Measurements from ENCODE around the gene HSPG2.

HSPG2 gene

DNA sequence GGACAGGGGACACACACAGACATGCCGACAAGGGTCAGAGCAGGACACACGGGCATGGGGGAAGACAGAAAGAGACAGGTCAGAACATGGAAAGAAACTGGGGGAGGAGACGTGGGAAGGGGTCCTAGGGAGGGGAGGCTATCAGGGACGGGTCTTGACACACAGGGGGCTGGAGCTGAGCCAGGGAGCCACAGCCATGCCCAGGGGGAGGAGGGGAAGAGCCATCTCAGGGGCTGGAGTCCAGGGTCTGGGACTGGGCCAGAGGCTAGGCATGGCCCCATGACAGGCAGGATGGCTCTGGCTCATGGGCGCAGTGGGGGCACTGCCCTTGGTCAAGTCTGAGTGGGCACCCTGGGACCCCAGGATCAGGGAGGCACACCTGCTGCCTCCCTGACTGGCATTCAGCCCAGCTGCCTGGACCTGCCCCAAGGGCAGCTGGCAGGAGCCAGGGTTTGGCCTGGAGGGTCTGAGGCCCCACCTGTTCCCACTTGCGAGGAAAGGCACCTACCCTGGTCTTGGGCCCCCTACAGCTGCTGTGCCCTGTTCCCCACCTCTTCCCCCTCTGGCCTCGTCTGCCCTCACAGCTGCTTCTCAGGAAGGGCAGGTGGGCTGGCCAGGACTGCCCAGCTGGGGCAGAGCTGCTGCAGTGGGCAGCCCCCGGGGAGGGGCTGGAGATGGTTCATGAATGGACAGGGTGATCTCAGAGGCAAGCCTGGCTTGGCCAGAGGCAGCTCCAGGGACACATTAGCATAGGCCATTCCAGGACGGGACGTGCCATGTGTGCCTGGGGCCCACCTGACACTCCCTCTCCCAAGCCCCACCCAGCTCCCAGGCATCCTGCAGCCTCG lies 42.9 kb downstream of the HSPG2 start:
- TF ChIP-seq, protein P1, sequence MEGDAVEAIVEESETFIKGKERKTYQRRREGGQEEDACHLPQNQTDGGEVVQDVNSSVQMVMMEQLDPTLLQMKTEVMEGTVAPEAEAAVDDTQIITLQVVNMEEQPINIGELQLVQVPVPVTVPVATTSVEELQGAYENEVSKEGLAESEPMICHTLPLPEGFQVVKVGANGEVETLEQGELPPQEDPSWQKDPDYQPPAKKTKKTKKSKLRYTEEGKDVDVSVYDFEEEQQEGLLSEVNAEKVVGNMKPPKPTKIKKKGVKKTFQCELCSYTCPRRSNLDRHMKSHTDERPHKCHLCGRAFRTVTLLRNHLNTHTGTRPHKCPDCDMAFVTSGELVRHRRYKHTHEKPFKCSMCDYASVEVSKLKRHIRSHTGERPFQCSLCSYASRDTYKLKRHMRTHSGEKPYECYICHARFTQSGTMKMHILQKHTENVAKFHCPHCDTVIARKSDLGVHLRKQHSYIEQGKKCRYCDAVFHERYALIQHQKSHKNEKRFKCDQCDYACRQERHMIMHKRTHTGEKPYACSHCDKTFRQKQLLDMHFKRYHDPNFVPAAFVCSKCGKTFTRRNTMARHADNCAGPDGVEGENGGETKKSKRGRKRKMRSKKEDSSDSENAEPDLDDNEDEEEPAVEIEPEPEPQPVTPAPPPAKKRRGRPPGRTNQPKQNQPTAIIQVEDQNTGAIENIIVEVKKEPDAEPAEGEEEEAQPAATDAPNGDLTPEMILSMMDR (IDR thresholded peaks at IDR 0.05): no peak
- TF ChIP-seq ZFX (IDR thresholded peaks at IDR 0.05; ENCODE audit: borderline replicate concordance): no peak
- no peak overlapping the region for H3K27ac ChIP-seq

DNA sequence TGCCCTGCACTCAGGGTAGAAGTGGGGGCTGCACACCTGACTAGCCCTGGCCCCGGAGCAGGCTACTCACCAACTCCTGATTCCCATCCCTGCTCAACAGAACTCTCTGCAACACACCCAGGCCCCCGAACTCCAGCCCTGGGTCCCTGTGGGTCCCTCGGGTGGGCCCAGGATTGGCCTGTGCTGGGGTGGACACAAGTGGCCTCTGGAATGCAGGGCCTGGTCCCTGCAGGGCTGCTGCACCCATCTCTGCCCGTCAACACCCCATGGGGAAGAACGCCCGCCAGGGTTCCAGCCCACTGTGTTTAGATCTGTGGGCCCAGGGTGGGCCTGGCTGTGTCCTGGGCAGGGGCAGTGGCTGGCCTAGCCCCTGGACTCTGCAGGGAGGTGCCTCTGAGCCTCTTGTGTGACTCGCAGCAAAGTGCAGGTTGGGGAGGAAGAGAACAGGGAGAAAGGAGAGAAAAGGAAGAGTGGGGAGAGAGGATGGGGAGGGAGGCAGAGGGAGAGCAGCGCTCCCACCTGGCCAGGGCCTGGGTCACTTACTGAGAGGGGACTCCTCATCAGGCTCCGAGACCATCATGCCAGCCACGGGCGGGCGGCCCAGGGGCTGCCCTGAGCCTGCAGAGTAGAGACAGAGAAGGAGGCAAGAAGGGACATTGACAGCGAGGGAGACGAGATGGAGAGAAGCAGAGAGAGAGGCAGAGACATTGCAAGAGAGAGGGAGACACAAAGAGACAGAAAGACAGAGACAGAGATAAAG lies 43.9 kb downstream of the HSPG2 start:
- no peak overlapping the region for H3K27ac ChIP-seq
- TF ChIP-seq ZFX (IDR thresholded peaks at IDR 0.05; ENCODE audit: borderline replicate concordance): no peak
- TF ChIP-seq, protein P1 (IDR thresholded peaks at IDR 0.05): no peak

DNA sequence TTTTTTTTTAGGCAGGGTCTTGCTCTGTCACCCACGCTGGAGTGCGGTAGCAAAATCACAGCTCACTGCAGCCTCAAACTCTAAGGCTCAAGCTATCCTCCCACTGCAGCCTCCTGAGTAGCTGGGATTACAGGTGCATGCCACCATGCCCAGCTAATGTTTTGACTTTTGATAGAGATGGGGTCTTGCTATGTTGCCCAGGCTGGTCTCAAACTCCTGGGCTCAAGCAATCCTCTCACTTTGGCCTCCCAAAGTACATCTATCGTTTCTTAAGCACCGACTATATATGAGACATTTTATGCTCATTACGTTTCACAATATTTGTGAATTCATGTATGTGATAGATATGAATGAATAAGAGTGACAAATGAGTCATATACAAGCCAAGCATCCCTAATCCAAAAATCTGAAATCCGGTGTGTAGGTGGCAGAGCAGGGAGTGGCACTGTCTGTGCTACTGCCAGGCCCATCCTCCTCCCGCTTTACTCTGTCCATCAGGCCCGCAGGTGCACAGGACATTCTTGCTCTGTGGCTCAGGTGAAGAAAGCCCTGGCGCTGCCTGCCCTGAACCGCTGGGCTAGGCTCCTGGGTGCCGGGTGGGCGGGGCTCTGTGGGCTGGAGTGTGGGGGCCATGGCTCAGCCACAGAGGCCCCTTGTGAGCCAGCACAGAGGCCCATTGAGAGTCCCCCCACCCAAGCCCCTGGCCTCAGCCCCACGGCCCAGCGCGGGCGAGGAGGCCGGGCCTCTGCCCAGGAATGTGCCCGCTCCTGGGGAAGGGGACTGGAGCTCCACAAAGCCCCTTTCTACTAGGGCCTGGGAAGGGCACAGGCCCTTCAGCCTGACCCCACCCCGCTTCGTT lies 45.3 kb downstream of the HSPG2 start:
- TF ChIP-seq, protein P1 (IDR thresholded peaks at IDR 0.05): no peak
- TF ChIP-seq ZFX (IDR thresholded peaks at IDR 0.05; ENCODE audit: borderline replicate concordance): no peak
- H3K27ac ChIP-seq: no peak overlapping the region

DNA sequence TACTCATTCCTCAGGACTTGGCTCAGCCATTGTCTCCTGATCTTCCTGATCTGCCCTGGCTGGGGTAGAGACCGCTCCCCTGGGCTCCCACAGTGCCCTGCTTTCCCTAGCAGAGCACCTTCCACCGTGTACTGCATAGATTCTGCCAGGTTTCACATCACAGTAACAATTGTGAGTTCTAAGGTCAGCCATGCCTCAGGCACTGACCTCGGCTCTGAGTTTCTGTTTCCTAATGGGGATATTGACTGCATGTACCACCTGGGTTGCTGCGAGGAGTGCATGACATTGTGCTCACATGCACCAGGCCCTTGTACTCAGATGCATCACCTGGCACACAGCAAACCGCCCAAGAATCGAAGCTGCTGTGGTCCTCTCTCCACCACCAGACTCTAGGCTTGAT lies 46.0 kb downstream of the HSPG2 start:
- no peak for TF ChIP-seq ZFX (IDR thresholded peaks at IDR 0.05; ENCODE audit: borderline replicate concordance)
- TF ChIP-seq, protein P1 (IDR thresholded peaks at IDR 0.05): no peak
- no peak overlapping the region for H3K27ac ChIP-seq

DNA sequence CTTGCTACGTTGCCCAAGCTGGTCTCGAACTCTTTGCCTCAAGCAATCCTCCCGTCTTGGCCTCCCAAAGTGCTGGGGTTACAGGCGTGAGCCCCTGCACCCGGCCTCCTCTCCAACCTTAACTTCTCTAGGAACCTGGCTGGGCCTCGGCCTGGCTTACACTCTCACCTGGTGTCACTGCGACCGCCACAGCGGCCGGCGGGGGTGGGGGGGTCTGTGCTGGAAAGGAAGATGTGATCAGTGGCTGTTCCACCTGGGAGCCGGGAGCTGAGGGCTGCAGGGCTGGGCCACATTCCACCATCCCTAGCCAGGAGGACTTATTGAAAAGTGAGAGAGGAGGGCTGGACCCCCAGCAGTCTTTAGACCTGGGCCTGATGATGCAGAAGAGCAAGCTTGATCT lies 48.6 kb downstream of the HSPG2 start:
- H3K27ac ChIP-seq: no peak overlapping the region
- TF ChIP-seq, protein P1 (IDR thresholded peaks at IDR 0.05): no peak
- no peak for TF ChIP-seq ZFX (IDR thresholded peaks at IDR 0.05; ENCODE audit: borderline replicate concordance)

DNA sequence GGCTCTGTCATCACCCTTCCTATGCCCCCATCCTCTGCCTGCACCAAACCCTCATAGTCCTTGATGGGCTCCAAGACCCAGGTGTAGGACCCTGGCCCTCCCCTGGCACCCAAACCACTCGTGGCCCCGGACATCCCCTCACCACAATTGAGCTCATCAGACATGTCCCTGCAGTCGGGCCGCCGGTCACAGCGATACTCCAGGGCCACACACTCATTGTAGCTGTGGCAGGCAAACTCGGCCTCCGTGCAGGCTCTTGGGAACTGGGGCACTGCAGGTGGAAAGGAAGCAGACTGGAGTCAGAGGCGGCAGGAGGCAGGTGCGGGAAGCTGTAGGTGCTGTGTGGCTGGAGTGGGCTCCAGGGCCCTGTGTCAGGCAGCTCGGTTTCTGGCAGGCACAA lies 49.3 kb downstream of the HSPG2 start:
- TF ChIP-seq, protein P1 (IDR thresholded peaks at IDR 0.05): no peak
- TF ChIP-seq ZFX (IDR thresholded peaks at IDR 0.05; ENCODE audit: borderline replicate concordance): no peak
- H3K27ac ChIP-seq: no peak overlapping the region

Data from 22Rv1 (cell line).